WTC11 (cell line): ENCODE results near the gene MCF2L. TPM values are rescaled to one million over a fixed set of nuclear protein-coding genes. Genes with fewer than 3 reads are reported as not detected.

Experiments used
- ATAC-seq: fragments of 200-7000 bp; cut with Tn5 transposase; 2 replicates; pipeline ENCODE4 v1.10.0; 2021; ENCODE audit warnings: mild to moderate bottlenecking, moderate library complexity
- CTCF ChIA-PET: fragments of 300-600 bp; sonication (Branson Sonifier 250); formaldehyde crosslinking; loops from one replicate; lab custom pipeline; 2021; ENCODE audit warnings: antibody characterized with exemption; lab: Charles Lee
- POLR2A ChIA-PET: fragments of 350-600 bp; sonication (Branson Sonifier 250); formaldehyde crosslinking; loops from one replicate; lab custom pipeline; 2021; ENCODE audit warnings: antibody characterized with exemption; lab: Charles Lee
- DNase-seq: peaks from one replicate; pipeline ENCODE4 v3.0.0; 2021; ENCODE audit warnings: low spot score
- H3K27ac Mint-ChIP-seq: 2 replicates; pipeline ENCODE4 v1.8.0; 2021; ENCODE audit warnings: mixed read lengths
- H3K27me3 Mint-ChIP-seq: 2 replicates; pipeline ENCODE4 v1.8.0; 2021; ENCODE audit warnings: low read depth, mild to moderate bottlenecking, moderate library complexity, mixed read lengths
- H3K36me3 Mint-ChIP-seq: 2 replicates; pipeline ENCODE4 v1.8.0; 2021; ENCODE audit warnings: mixed read lengths
- H3K4me1 Mint-ChIP-seq: 2 replicates; pipeline ENCODE4 v1.8.0; 2022; ENCODE audit warnings: mixed read lengths
- H3K4me3 Mint-ChIP-seq: 2 replicates; pipeline ENCODE4 v1.8.0; 2021; ENCODE audit warnings: mild to moderate bottlenecking, moderate library complexity, mixed read lengths
- H3K9me3 Mint-ChIP-seq: 2 replicates; pipeline ENCODE4 v1.8.0; 2021; ENCODE audit warnings: mixed read lengths
- ATF2 ChIP-seq: sonication (generic); formaldehyde crosslinking; IDR thresholded peaks from 2 replicates; pipeline ENCODE4 v1.8.1; 2022; ENCODE audit warnings: low read depth, missing genetic modification reagents, borderline replicate concordance
- E2F1 ChIP-seq: sonication (generic); formaldehyde crosslinking; IDR thresholded peaks from 2 replicates; pipeline ENCODE4 v1.8.0; 2022; ENCODE audit warnings: mild to moderate bottlenecking, missing genetic modification reagents
- E2F5 ChIP-seq: sonication (generic); formaldehyde crosslinking; IDR thresholded peaks from 2 replicates; pipeline ENCODE4 v1.8.1; 2022; ENCODE audit warnings: mild to moderate bottlenecking, moderate library complexity, missing genetic modification reagents
- ELF4 ChIP-seq: sonication (generic); formaldehyde crosslinking; IDR thresholded peaks from 2 replicates; pipeline ENCODE4 v1.8.1; 2022; ENCODE audit warnings: low read depth, mild to moderate bottlenecking, moderate library complexity, missing genetic modification reagents
- FOXP4 ChIP-seq: sonication (generic); formaldehyde crosslinking; IDR thresholded peaks from 2 replicates; pipeline ENCODE4 v1.8.0; 2022; ENCODE audit warnings: mild to moderate bottlenecking, missing genetic modification reagents
- GABPB1 ChIP-seq: sonication (generic); formaldehyde crosslinking; IDR thresholded peaks from 2 replicates; pipeline ENCODE4 v1.8.1; 2023; ENCODE audit warnings: mild to moderate bottlenecking, missing genetic modification reagents
- HMGXB4 ChIP-seq: sonication (generic); formaldehyde crosslinking; IDR thresholded peaks from 2 replicates; pipeline ENCODE4 v1.8.1; 2023; ENCODE audit warnings: mild to moderate bottlenecking, moderate library complexity, missing genetic modification reagents
- IRF1 ChIP-seq: sonication (generic); formaldehyde crosslinking; IDR thresholded peaks from 2 replicates; pipeline ENCODE4 v1.8.0; 2023; ENCODE audit warnings: missing genetic modification reagents
- JUN ChIP-seq: sonication (generic); formaldehyde crosslinking; IDR thresholded peaks from 2 replicates; pipeline ENCODE4 v1.8.0; 2023; ENCODE audit warnings: mild to moderate bottlenecking, missing genetic modification reagents
- PRDM15 ChIP-seq: sonication (generic); formaldehyde crosslinking; IDR thresholded peaks from 2 replicates; pipeline ENCODE4 v1.8.0; 2022; ENCODE audit warnings: missing genetic modification reagents
- SP1 ChIP-seq: sonication (generic); formaldehyde crosslinking; conservative IDR thresholded peaks from 2 replicates; pipeline ENCODE4 v1.8.1; 2022; ENCODE audit warnings: missing genetic modification reagents
- TEAD4 ChIP-seq: sonication (generic); formaldehyde crosslinking; IDR thresholded peaks from 2 replicates; pipeline ENCODE4 v1.8.0; 2022; ENCODE audit warnings: mild to moderate bottlenecking, missing genetic modification reagents
- USF2 ChIP-seq: sonication (generic); formaldehyde crosslinking; IDR thresholded peaks from 2 replicates; pipeline ENCODE4 v1.8.1; 2023; ENCODE audit warnings: mild to moderate bottlenecking, missing genetic modification reagents, moderate library complexity
- ZNF219 ChIP-seq: sonication (generic); formaldehyde crosslinking; IDR thresholded peaks from 2 replicates; pipeline ENCODE4 v1.8.0; 2023; ENCODE audit warnings: missing genetic modification reagents, mild to moderate bottlenecking, borderline replicate concordance
- ZNF416 ChIP-seq: fragments of 250-450 bp; sonication (Bioruptor Pico); IDR thresholded peaks from 2 replicates; pipeline ENCODE4 v1.9.0; 2021; ENCODE audit warnings: mild to moderate bottlenecking, inconsistent platforms
- ZNF532 ChIP-seq: fragments of 250-450 bp; sonication (Bioruptor Pico); IDR thresholded peaks from 2 replicates; pipeline ENCODE4 v1.9.0; 2021; ENCODE audit warnings: mild to moderate bottlenecking, borderline replicate concordance
- total RNA-seq: library from RNA; stranded (reverse); gene quantifications from 3 replicates; pipeline ENCODE4 v1.2.3, GENCODE V29; 2021

Gene MCF2L
- total RNA-seq, 1 experiment from 2014 or later: 34.8 TPM

- TF ChIP-seq FOXP4 (CRISPR knock-in tag) (no peak), JUN (no peak)
Observed at GRCh38 chr13:113091211-113091771, 122.3 kb downstream of the MCF2L start (continued).

GRCh38 chr13:113091891-113092775 lies 123.1 kb downstream of the MCF2L start:
- Mint-ChIP-seq H3K27me3 (no peaks in the 10 kb centered on the region), H3K27ac (no peak overlapping the region), H3K4me1 (peaks cover 14% of the 10 kb centered on the region), H3K36me3 (peaks cover 5% of the 10 kb centered on the region), H3K9me3 (no peaks in the 10 kb centered on the region), H3K4me3 (no peak overlapping the region)
- ChIA-PET POLR2A (no interaction called here), CTCF (interaction anchor here (3.0 to 3.3 kb wide), 2 partner anchors 31 to 63 kb away, joined by 14 to 15 read pairs; partner anchors contain the start of gene F10)
- DNase-seq (no peak), ATAC-seq (no peak)
- TF ChIP-seq USF2 (CRISPR knock-in tag) (no peak), TEAD4 (CRISPR knock-in tag) (no peak), PRDM15 (no peak), E2F1 (no peak), SP1 (CRISPR knock-in tag) (no peak), ZNF416 (no peak), ELF4 (CRISPR knock-in tag) (no peak), ZNF219 (CRISPR knock-in tag) (no peak), GABPB1 (no peak), HMGXB4 (CRISPR knock-in tag) (no peak), ATF2 (CRISPR knock-in tag) (no peak), IRF1 (no peak), E2F5 (CRISPR knock-in tag) (no peak), ZNF532 (CRISPR knock-in tag) (no peak)
